Tibial artery (tissue), 4 donors: ENCODE results near the gene TRMT2A.

Experiments
- DNase-seq, 2 donors: peaks; one replicate each; pipeline ENCODE4 v3.0.0-alpha.2; 2019
- H3K27ac ChIP-seq, 2 donors: fragments of 200-600 bp; sonication (generic) in 1 of 2; 1 replicate in 1 of 2; 2 replicates in 1 of 2; pipeline ENCODE4 v1.5.1; 2018 to 2019; ENCODE audit warnings: mild to moderate bottlenecking in 1 of 2
- H3K27me3 ChIP-seq, 2 donors: fragments of 200-600 bp; sonication (generic) in 1 of 2; one replicate each; pipeline versions ENCODE4 v1.5.1 to v1.6.0; 2016 to 2019
- H3K36me3 ChIP-seq, 3 donors: fragments of 200-600 bp; sonication (generic) in 2 of 3; one replicate each; pipeline ENCODE4 v1.5.1; 2016 to 2019; ENCODE audit warnings: mild to moderate bottlenecking in 2 of 3
- H3K4me1 ChIP-seq, 4 donors: fragments of 200-600 bp; sonication (generic) in 2 of 4; 1 replicate in 3 of 4; 2 replicates in 1 of 4; pipeline ENCODE4 v1.5.1; 2016 to 2019
- H3K4me3 ChIP-seq, 2 donors: fragments of 200-600 bp; sonication (generic) in 1 of 2; 1 replicate in 1 of 2; 2 replicates in 1 of 2; pipeline ENCODE4 v1.5.1; 2018 to 2019; ENCODE audit warnings: mild to moderate bottlenecking in 2 of 2
- H3K9me3 ChIP-seq, 3 donors: fragments of 200-600 bp; sonication (generic) in 1 of 3; one replicate each; pipeline ENCODE4 v1.5.1; 2016 to 2019
- intact Hi-C: fragments of 100-400 bp; cut with DNase I; formaldehyde crosslinking; loops from one replicate; pipeline ENCODE4 v1.15.0; 2023; ENCODE audit warnings: low total_unique reads
- TF ChIP-seq, protein P1 (sequence below), 2 experiments: fragments of 200-600 bp in 1 of 2; fragments of 450-650 bp in 1 of 2; IDR thresholded peaks; one replicate each; pipeline ENCODE4 v1.5.1; 2017 to 2019; ENCODE audit warnings: antibody characterized with exemption in 2 of 2, mild to moderate bottlenecking in 1 of 2, moderate library complexity in 1 of 2

Gene TRMT2A, protein sequence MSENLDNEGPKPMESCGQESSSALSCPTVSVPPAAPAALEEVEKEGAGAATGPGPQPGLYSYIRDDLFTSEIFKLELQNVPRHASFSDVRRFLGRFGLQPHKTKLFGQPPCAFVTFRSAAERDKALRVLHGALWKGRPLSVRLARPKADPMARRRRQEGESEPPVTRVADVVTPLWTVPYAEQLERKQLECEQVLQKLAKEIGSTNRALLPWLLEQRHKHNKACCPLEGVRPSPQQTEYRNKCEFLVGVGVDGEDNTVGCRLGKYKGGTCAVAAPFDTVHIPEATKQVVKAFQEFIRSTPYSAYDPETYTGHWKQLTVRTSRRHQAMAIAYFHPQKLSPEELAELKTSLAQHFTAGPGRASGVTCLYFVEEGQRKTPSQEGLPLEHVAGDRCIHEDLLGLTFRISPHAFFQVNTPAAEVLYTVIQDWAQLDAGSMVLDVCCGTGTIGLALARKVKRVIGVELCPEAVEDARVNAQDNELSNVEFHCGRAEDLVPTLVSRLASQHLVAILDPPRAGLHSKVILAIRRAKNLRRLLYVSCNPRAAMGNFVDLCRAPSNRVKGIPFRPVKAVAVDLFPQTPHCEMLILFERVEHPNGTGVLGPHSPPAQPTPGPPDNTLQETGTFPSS

GRCh38 chr22:20116951-20117632 lies at the start of gene TRMT2A:
Gene TRMT2A (minus strand): TSS chr22:20117226. CDS start chr22:20116906, 320 bp downstream.
- intact Hi-C loops: no loop called here
- H3K27me3 ChIP-seq: no peaks in the 10 kb centered on the region
- peak; percentile 99 for DNase-seq
- TF ChIP-seq, protein P1, sequence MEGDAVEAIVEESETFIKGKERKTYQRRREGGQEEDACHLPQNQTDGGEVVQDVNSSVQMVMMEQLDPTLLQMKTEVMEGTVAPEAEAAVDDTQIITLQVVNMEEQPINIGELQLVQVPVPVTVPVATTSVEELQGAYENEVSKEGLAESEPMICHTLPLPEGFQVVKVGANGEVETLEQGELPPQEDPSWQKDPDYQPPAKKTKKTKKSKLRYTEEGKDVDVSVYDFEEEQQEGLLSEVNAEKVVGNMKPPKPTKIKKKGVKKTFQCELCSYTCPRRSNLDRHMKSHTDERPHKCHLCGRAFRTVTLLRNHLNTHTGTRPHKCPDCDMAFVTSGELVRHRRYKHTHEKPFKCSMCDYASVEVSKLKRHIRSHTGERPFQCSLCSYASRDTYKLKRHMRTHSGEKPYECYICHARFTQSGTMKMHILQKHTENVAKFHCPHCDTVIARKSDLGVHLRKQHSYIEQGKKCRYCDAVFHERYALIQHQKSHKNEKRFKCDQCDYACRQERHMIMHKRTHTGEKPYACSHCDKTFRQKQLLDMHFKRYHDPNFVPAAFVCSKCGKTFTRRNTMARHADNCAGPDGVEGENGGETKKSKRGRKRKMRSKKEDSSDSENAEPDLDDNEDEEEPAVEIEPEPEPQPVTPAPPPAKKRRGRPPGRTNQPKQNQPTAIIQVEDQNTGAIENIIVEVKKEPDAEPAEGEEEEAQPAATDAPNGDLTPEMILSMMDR (IDR thresholded peaks at IDR 0.05): peak in 1 of 2 experiments; percentile 12
- H3K9me3 ChIP-seq: no peaks in the 10 kb centered on the region
- peaks cover 4 to 54% (median 29%) of the 10 kb centered on the region in 4 donors for H3K4me1 ChIP-seq
- peak within 1 kb of the TSS; percentile 86 to 88 for H3K27ac ChIP-seq
- H3K36me3 ChIP-seq: peaks cover 15 to 71% (median 60%) of the 10 kb centered on the region in 3 donors
- H3K4me3 ChIP-seq: peak within 1 kb of the TSS; percentile 78 to 90

DNA sequence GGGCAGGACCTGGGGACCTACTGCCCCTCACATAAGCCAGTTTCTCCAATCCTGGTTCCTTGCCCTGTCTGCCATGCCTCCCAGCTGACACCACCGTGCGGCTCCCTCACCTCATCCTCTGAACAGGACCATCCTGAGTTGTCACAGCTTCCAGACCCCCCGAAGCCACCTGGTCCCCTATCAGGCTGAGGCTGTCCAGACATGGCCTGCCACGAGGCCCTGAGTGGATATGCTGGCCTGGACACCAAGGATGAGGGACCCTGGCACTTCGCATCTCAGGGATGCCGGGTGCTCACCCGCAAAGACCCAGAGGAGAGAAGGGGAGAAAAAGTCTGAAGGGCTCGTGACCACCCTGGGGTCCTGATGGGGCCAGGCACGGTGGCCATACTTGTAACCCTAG lies 49.7 kb upstream of the TRMT2A start:
- no peaks in the 10 kb centered on the region for H3K36me3 ChIP-seq
- H3K4me3 ChIP-seq: no peak overlapping the region
- TF ChIP-seq, protein P1 (IDR thresholded peaks at IDR 0.05): no peak
- no peaks in the 10 kb centered on the region for H3K9me3 ChIP-seq
- no peak for DNase-seq
- H3K4me1 ChIP-seq: no peaks in the 10 kb centered on the region
- peaks cover 0 to 18% of the 10 kb centered on the region in 2 donors for H3K27me3 ChIP-seq
- intact Hi-C loops: loop anchor here (5.0 kb wide), 1 partner anchor 91 kb away; no protein-coding TSS in a partner anchor
- no peak overlapping the region for H3K27ac ChIP-seq

- Histone ChIP-seq H3K27me3 (peaks cover 0 to 18% of the 10 kb centered on the region in 2 donors), H3K4me1 (no peaks in the 10 kb centered on the region), H3K4me3 (no peak overlapping the region), H3K36me3 (no peaks in the 10 kb centered on the region), H3K27ac (no peak overlapping the region), H3K9me3 (no peaks in the 10 kb centered on the region)
- intact Hi-C loops: loop anchor here (5.0 kb wide), 1 partner anchor 91 kb away; no protein-coding TSS in a partner anchor
- DNase-seq: no peak
- TF ChIP-seq, protein P1 (IDR thresholded peaks at IDR 0.05): no peak
Measured at GRCh38 chr22:20165913-20166312, 48.9 kb upstream of the TRMT2A start.

DNA sequence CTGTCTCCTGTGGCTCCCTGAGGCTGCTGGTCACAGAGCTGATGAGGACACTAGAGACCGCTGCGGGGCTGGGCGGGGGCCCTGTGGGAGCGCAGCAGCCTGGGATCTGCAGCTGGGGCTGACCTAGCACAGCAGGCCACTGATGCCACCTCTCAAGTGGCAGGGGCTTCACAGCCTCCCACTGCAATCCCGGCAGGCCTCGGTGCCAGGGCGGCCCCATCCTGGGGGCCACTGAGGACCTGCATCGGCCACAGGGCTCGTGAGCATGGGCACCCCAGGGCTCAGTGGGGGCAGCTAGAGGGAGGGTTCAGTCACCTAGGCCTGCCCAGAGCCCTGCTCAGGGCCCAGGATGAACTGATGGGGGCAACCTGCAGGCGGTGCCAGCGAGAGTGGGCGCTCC lies 48.4 kb upstream of the TRMT2A start:
- TF ChIP-seq, protein P1 (IDR thresholded peaks at IDR 0.05): no peak
- no peak for DNase-seq

GRCh38 chr22:20164863-20165262 lies 47.8 kb upstream of the TRMT2A start:
- H3K27ac ChIP-seq: no peak overlapping the region
- TF ChIP-seq, protein P1 (IDR thresholded peaks at IDR 0.05): no peak
- H3K4me3 ChIP-seq: no peak overlapping the region
- DNase-seq: no peak
- no peaks in the 10 kb centered on the region for H3K4me1 ChIP-seq
- intact Hi-C loops: loop anchor here (5.0 kb wide), 1 partner anchor 92 kb away; no protein-coding TSS in a partner anchor
- no peaks in the 10 kb centered on the region for H3K9me3 ChIP-seq
- no peaks in the 10 kb centered on the region for H3K36me3 ChIP-seq
- peaks cover 0 to 20% of the 10 kb centered on the region in 2 donors for H3K27me3 ChIP-seq

More for the DNA sequence above, 48.4 kb upstream of the TRMT2A start:
- Histone ChIP-seq H3K9me3 (no peaks in the 10 kb centered on the region), H3K27ac (no peak overlapping the region), H3K36me3 (no peaks in the 10 kb centered on the region), H3K27me3 (peaks cover 0 to 18% of the 10 kb centered on the region in 2 donors), H3K4me1 (no peaks in the 10 kb centered on the region), H3K4me3 (no peak overlapping the region)
- intact Hi-C loops: loop anchor here (5.0 kb wide), 1 partner anchor 92 kb away; no protein-coding TSS in a partner anchor
